H1 (cell line): ENCODE data around the gene PHLPP1.

Experiments
- RAD21 ChIP-seq, 2 experiments: IDR thresholded peaks in 1 of 2; conservative IDR thresholded peaks in 1 of 2; 2 replicates each; pipeline ENCODE4 v1.6.1; 2011; ENCODE audit warnings: low read depth in 2 of 2, low read length in 2 of 2, improper control_type of control experiment in 1 of 2, inconsistent platforms in 1 of 2, mild to moderate bottlenecking in 1 of 2, moderate library complexity in 1 of 2
- RNF2 ChIP-seq: fragments of 200-900, 300-1000 bp; sonication (generic); IDR thresholded peaks from 2 replicates; pipeline ENCODE4 v1.7.1; 2016; ENCODE audit warnings: borderline replicate concordance, low read depth, mild to moderate bottlenecking, antibody characterized with exemption, low read length; ENCODE audit not compliant: poor library complexity, severe bottlenecking; ENCODE audit errors: missing control alignments
- TF ChIP-seq, protein P1 (sequence below): IDR thresholded peaks from 2 replicates; pipeline ENCODE4 v1.6.1; 2012; ENCODE audit warnings: inconsistent platforms
- TF ChIP-seq, protein P2 (sequence below), 3 experiments: IDR thresholded peaks; 1 replicate in 2 of 3; 2 replicates in 1 of 3; pipeline versions ENCODE4 v1.5.1 to v1.6.1; 2011; ENCODE audit warnings: low read length in 3 of 3, mild to moderate bottlenecking in 3 of 3, inconsistent platforms in 2 of 3, low read depth in 1 of 3, moderate library complexity in 1 of 3; ENCODE audit not compliant: insufficient read depth in 1 of 3; ENCODE audit errors: control extremely low read depth in 1 of 3

DNA sequence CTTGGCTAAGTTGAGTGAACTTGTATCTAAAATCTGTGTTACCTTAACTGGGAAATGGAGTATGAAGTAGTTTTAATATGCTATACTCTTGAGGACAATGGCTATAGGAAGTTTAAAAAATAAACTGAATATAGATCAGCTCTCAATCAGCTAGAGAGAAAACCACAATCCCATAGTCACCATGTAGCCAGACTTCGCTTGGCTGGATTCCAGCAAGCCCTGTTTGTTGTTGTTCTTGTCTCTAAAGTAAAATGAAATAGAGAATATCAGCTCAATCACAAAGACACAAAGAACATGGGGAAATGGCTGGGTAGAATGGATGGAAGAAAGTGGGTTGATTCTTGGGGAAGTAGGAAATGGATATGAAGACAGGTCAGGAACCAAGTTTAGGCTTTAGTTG is 234.9 kb downstream of the PHLPP1 start:
- TF ChIP-seq, protein P1, sequence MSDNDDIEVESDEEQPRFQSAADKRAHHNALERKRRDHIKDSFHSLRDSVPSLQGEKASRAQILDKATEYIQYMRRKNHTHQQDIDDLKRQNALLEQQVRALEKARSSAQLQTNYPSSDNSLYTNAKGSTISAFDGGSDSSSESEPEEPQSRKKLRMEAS, result no peak
- TF ChIP-seq RNF2, result no peak
- TF ChIP-seq, protein P2, sequence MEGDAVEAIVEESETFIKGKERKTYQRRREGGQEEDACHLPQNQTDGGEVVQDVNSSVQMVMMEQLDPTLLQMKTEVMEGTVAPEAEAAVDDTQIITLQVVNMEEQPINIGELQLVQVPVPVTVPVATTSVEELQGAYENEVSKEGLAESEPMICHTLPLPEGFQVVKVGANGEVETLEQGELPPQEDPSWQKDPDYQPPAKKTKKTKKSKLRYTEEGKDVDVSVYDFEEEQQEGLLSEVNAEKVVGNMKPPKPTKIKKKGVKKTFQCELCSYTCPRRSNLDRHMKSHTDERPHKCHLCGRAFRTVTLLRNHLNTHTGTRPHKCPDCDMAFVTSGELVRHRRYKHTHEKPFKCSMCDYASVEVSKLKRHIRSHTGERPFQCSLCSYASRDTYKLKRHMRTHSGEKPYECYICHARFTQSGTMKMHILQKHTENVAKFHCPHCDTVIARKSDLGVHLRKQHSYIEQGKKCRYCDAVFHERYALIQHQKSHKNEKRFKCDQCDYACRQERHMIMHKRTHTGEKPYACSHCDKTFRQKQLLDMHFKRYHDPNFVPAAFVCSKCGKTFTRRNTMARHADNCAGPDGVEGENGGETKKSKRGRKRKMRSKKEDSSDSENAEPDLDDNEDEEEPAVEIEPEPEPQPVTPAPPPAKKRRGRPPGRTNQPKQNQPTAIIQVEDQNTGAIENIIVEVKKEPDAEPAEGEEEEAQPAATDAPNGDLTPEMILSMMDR (IDR thresholded peaks at IDR 0.05; ENCODE audit: control extremely low read depth in 1 of 3, insufficient read depth in 1 of 3, low read depth in 1 of 3, low read length in 3 of 3), result no peak
- no peak for TF ChIP-seq RAD21 (IDR thresholded peaks at IDR 0.05 in 1 of 2, conservative IDR thresholded peaks at IDR 0.05 in 1 of 2; ENCODE audit: low read depth in 2 of 2, low read length in 2 of 2)
